Dendritic cell treated with granulocyte-macrophage colony-stimulating factor and Interleukin-4, amounts not matched to agents 40 ng/mL and 50 ng/mL, for 4 days (primary cell): ENCODE measurements around the gene IBA57.
"Not testable (repeated sequence)": the region's sequence is repeated elsewhere in the genome, so short reads cannot be mapped to it uniquely, and the experiment has no call there.

Experiments
- H3K27ac Mint-ChIP-seq: one replicate; pipeline ENCODE4 v1.8.0; 2022; ENCODE audit warnings: mild to moderate bottlenecking, mixed read lengths
- H3K27me3 Mint-ChIP-seq: one replicate; pipeline ENCODE4 v1.8.0; 2022; ENCODE audit warnings: mild to moderate bottlenecking, mixed read lengths
- H3K36me3 Mint-ChIP-seq: one replicate; pipeline ENCODE4 v1.8.0; 2022; ENCODE audit warnings: low read depth, mixed read lengths
- H3K4me1 Mint-ChIP-seq: one replicate; pipeline ENCODE4 v1.8.0; 2022; ENCODE audit warnings: low read depth, mixed read lengths
- H3K4me3 Mint-ChIP-seq: one replicate; pipeline ENCODE4 v1.8.0; 2022; ENCODE audit warnings: mild to moderate bottlenecking, moderate library complexity, mixed read lengths
- H3K9me3 Mint-ChIP-seq: one replicate; pipeline ENCODE4 v1.8.0; 2022; ENCODE audit warnings: mixed read lengths
- intact Hi-C: fragments of 100-400 bp; cut with micrococcal nuclease; formaldehyde crosslinking; loops from one replicate; pipeline ENCODE4 v1.15.0; 2022

Gene IBA57

GRCh38 chr1:228166170-228166936, 749 bp downstream of the IBA57 start:
- no peaks in the 10 kb centered on the region for H3K9me3 Mint-ChIP-seq
- peak overlapping the region; percentile 83 for H3K4me3 Mint-ChIP-seq
- peaks cover 5% of the 10 kb centered on the region for H3K36me3 Mint-ChIP-seq

DNA sequence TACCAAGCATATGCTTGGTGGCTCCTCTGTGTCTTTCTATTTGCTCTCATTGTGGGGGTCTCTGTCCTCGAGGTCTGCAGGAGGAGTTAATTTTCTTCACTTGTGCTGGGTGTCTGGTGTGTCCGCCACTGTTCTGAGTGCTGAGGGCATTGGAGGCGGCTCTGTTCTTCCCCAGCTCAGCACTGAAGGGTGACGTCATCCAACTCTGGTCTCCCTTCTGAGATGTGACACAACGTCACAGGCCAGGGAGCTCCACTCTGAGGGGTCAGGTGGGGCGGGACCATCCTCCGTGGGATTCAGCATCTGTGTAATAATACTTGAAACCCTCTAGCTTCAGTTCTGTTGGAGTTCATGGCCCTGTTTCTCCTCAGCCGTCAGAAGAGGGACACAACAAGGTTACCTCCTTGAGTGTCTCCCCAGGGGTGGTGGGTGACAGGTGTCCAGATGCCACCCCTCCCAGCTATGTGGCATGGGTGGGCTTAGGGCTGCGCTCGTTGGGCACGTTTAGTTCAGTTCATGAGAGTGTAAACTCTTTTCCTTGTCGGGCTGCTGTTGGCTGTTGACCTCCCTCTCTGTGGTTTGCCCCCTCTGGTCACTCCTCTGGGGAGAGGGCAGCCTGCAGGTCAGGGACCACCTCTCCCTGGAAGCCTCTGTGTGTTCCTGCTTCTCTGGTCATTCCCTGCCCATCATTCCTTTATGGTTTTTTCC, 3.1 kb downstream of the IBA57 start:
- Mint-ChIP-seq H3K36me3 (peaks cover 5% of the 10 kb centered on the region), H3K4me3 (no peak overlapping the region), H3K27ac (peak overlapping the region; percentile 25), H3K9me3 (no peaks in the 10 kb centered on the region), H3K27me3 (peaks cover 2% of the 10 kb centered on the region), H3K4me1 (peaks cover 45% of the 10 kb centered on the region)
- intact Hi-C loops = loop anchor here (5.0 kb wide), 1 partner anchor 319 kb away; the partner anchor contains the start of gene RNF187

More at GRCh38 chr1:228166170-228166936, 749 bp downstream of the IBA57 start:
- Mint-ChIP-seq H3K4me1 (peaks cover 68% of the 10 kb centered on the region), H3K27me3 (peaks cover 21% of the 10 kb centered on the region), H3K27ac (peak overlapping the region; percentile 91)
- intact Hi-C loops = loop anchor here (5.0 kb wide), 1 partner anchor 321 kb away; the partner anchor contains the start of gene RNF187

DNA sequence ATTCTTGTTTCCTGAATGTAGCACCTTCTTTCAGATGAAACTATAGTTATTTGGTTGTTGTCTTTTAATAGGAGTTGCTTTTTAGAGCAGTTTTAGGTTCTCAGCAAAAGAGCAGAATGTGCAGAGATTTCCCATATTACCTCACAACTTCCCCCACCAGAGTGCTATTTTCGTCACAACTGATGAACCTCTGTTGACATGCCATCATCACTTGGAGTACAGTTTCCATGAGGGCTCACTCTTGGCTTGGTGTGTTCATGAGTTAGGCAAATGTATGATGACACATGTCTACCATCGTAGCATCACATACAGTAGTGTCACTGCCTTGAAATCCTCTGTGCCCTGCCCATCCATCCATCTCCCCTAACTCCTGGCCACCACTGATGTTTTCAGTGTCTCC, 3.7 kb downstream of the IBA57 start:
- no peak overlapping the region for H3K4me3 Mint-ChIP-seq
- H3K27ac Mint-ChIP-seq = peak overlapping the region; percentile 36
- H3K36me3 Mint-ChIP-seq = peaks cover 5% of the 10 kb centered on the region
- intact Hi-C loops = loop anchor here (5.0 kb wide), 1 partner anchor 318 kb away; the partner anchor contains the start of gene RNF187
- H3K9me3 Mint-ChIP-seq = no peaks in the 10 kb centered on the region
- H3K27me3 Mint-ChIP-seq = no peaks in the 10 kb centered on the region
- peaks cover 39% of the 10 kb centered on the region for H3K4me1 Mint-ChIP-seq

DNA sequence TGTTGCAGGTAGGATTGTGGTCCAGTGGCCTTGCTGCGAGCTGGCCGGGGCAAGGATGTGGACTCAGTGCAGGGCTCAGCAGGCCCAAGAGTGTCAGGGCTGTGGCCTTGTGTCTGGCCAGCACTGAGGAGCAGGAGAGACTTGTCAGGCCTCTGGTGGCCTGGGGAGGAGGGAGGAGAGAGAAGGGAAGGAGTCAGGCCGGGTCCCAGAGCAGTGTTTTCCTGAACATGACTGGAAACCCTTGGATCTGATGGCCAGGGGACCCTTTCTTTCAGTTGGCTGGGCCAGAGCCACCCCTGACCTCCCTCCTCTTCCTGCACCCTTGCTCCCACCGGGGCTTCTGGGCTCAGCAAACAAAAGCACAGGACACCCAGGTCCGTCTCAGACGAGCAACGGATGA, 5.1 kb downstream of the IBA57 start:
- no peak overlapping the region for H3K27ac Mint-ChIP-seq
- no peaks in the 10 kb centered on the region for H3K9me3 Mint-ChIP-seq
- intact Hi-C loops = no loop called here
- no peak overlapping the region for H3K4me3 Mint-ChIP-seq
- peaks cover 28% of the 10 kb centered on the region for H3K4me1 Mint-ChIP-seq
- H3K36me3 Mint-ChIP-seq = peaks cover 13% of the 10 kb centered on the region
- H3K27me3 Mint-ChIP-seq = no peaks in the 10 kb centered on the region

GRCh38 chr1:228171221-228171891, 5.8 kb downstream of the IBA57 start:
- H3K27me3 Mint-ChIP-seq = no peaks in the 10 kb centered on the region
- no peaks in the 10 kb centered on the region for H3K9me3 Mint-ChIP-seq
- intact Hi-C loops = no loop called here
- no peak overlapping the region for H3K27ac Mint-ChIP-seq
- peaks cover 28% of the 10 kb centered on the region for H3K4me1 Mint-ChIP-seq
- H3K4me3 Mint-ChIP-seq = no peak overlapping the region
- H3K36me3 Mint-ChIP-seq = peaks cover 20% of the 10 kb centered on the region

DNA sequence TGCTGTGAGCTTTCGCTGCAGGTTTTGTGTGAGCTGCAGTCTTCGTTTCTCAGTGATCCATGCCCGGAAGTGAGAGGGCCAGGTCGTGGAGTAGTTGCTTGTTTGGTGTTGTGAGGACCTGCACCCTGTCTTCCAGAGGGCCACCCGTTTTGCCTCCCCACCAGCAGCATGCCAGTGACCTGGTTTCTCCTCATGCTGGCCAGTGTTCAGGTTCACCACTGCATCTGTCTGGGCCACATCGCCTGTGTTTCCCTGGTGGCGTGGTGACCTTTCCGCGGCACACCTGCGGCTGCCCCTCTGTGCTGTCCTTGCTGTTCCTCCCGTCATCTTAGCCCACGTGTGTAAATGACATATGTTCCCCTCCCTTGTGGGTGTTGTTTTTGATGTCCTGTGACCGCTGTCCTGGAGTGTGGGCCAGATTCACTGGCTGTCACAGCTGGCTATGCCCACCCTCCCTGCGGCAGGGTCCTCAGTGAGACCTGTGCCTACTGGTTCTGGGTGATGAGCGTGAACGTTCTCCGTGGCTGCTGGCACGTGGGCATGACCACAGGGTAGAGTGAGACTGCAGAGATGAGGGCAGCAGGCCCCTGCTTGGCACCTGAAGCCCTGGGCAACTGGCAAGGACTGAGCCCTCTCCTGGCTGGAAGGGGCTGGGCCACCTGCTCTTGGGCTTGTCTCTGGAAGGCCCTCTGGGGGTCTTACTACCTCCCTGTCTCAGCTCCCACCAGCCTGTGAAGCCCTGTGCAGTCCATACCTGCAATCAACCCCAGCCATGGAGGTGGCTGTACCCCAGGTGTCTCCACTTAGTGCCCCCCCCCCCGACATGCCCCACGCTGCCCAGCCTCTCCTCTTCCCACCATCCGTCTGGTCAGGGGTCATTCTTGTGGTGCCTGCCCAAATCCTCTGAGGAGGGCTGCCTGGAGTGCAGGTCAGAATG, 7.3 kb downstream of the IBA57 start:
- Mint-ChIP-seq H3K27ac (no peak overlapping the region), H3K36me3 (peaks cover 25% of the 10 kb centered on the region), H3K9me3 (no peaks in the 10 kb centered on the region), H3K4me1 (peaks cover 20% of the 10 kb centered on the region), H3K27me3 (no peaks in the 10 kb centered on the region), H3K4me3 (no peak overlapping the region)
- intact Hi-C loops = no loop called here

DNA sequence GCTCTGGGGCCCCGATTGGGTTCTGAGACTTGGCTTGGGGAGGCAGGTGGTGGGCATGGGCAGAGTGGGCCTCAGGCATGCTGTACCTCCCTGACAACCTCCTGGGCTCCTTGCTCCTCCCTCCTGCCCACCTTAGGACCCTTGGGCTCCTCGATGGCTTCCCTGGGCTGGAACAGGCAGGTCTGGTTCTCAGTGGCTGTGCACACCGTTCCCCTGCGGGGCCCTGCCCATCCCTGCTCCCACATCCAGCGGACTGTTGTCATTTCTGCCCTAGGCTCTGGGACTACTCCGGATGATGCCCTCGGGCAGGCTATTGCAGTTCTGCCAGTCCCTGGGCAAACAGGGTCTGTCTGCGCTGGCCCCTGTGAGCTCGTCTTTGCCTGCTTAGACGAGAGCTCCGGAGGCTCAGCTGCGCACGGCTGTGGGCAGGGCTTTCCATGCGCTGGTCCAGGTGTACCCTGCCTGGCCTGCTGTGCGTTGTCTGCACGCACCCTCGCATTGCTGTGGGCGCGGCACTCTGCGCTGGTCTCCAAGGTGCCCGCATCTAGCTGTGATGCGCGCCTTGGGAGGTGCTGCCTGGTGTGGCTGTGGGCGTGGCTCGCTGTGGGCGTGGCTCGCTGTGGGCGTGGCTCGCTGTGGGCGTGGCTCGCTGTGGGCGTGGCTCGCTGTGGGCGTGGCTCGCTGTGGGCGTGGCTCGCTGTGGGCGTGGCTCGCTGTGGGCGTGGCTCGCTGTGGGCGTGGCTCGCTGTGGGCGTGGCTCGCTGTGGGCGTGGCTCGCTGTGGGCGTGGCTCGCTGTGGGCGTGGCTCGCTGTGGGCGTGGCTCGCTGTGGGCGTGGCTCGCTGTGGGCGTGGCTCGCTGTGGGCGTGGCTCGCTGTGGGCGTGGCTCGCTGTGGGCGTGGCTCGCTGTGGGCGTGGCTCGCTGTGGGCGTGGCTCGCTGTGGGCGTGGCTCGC, 8.2 kb downstream of the IBA57 start:
- intact Hi-C loops, H3K27ac Mint-ChIP-seq, H3K27me3 Mint-ChIP-seq, H3K9me3 Mint-ChIP-seq, H3K4me3 Mint-ChIP-seq: not testable (repeated sequence)
- H3K36me3 Mint-ChIP-seq = peaks cover 20% of the 10 kb centered on the region
- peaks cover 22% of the 10 kb centered on the region for H3K4me1 Mint-ChIP-seq

GRCh38 chr1:228174482-228175315, 9.1 kb downstream of the IBA57 start:
- Mint-ChIP-seq H3K27me3 (no peaks in the 10 kb centered on the region), H3K4me3 (no peak overlapping the region), H3K36me3 (peaks cover 19% of the 10 kb centered on the region), H3K9me3 (no peaks in the 10 kb centered on the region), H3K27ac (no peak overlapping the region), H3K4me1 (peaks cover 22% of the 10 kb centered on the region)
- intact Hi-C loops = no loop called here

- Mint-ChIP-seq H3K36me3 (peaks cover 19% of the 10 kb centered on the region), H3K27me3 (no peaks in the 10 kb centered on the region), H3K4me3 (no peak overlapping the region), H3K9me3 (no peaks in the 10 kb centered on the region), H3K27ac (peak overlapping the region; percentile 5), H3K4me1 (peaks cover 21% of the 10 kb centered on the region)
- intact Hi-C loops = no loop called here
These were observed 9.9 kb downstream of the IBA57 start for GRCh38 chr1:228175316-228176023.

- H3K4me1 Mint-ChIP-seq = peaks cover 21% of the 10 kb centered on the region
- intact Hi-C loops = no loop called here
- H3K27me3 Mint-ChIP-seq = no peaks in the 10 kb centered on the region
- H3K27ac Mint-ChIP-seq = peak overlapping the region; percentile 5
- peaks cover 19% of the 10 kb centered on the region for H3K36me3 Mint-ChIP-seq
- H3K9me3 Mint-ChIP-seq = no peaks in the 10 kb centered on the region
- no peak overlapping the region for H3K4me3 Mint-ChIP-seq
These were observed 10.4 kb downstream of the IBA57 start for GRCh38 chr1:228176024-228176395.

GRCh38 chr1:228176461-228177182, 11.0 kb downstream of the IBA57 start:
- Mint-ChIP-seq H3K27me3 (no peaks in the 10 kb centered on the region), H3K27ac (peak overlapping the region; percentile 5), H3K4me3 (no peak overlapping the region), H3K4me1 (peaks cover 21% of the 10 kb centered on the region), H3K36me3 (peaks cover 19% of the 10 kb centered on the region), H3K9me3 (no peaks in the 10 kb centered on the region)
- intact Hi-C loops = no loop called here
